Mesenchymal stem cell (in vitro differentiated cells and primary cell): ENCODE results near the gene CNGB1.
"Not testable (repeated sequence)": the region's sequence is repeated elsewhere in the genome, so short reads cannot be mapped to it uniquely, and the experiment has no call there.

Experiments
- DNase-seq: peaks from one replicate; pipeline ENCODE4 v3.0.0-alpha.2; 2013
- H2AFZ ChIP-seq: one replicate; pipeline ENCODE4 v1.6.1; 2013; ENCODE audit warnings: low read depth, mild to moderate bottlenecking, control low read depth, inconsistent platforms, low read length, moderate library complexity
- H2AK5ac ChIP-seq: 2 replicates; pipeline ENCODE4 v1.6.1; 2013; ENCODE audit warnings: low read length, moderate library complexity, mild to moderate bottlenecking, inconsistent platforms; ENCODE audit not compliant: severe bottlenecking
- H2BK120ac ChIP-seq: one replicate; pipeline ENCODE4 v1.6.1; 2013; ENCODE audit warnings: low read depth, mild to moderate bottlenecking, inconsistent platforms, low read length, moderate library complexity
- H2BK12ac ChIP-seq, 2 experiments: one replicate each; pipeline ENCODE4 v1.6.1; 2013; ENCODE audit warnings: inconsistent platforms in 2 of 2, low read length in 2 of 2, mild to moderate bottlenecking in 2 of 2, moderate library complexity in 2 of 2, control low read depth in 1 of 2
- H2BK15ac ChIP-seq: one replicate; pipeline ENCODE4 v1.6.1; 2013; ENCODE audit warnings: mild to moderate bottlenecking, low read depth, inconsistent platforms; ENCODE audit not compliant: poor library complexity, severe bottlenecking
- H2BK5ac ChIP-seq: 2 replicates; pipeline ENCODE4 v1.6.1; 2013; ENCODE audit warnings: low read depth, mild to moderate bottlenecking, low read length, control low read depth, inconsistent platforms; ENCODE audit not compliant: poor library complexity, severe bottlenecking
- H3K14ac ChIP-seq, 2 experiments: one replicate each; pipeline ENCODE4 v1.6.1; 2013; ENCODE audit warnings: inconsistent platforms in 2 of 2, low read length in 2 of 2, control low read depth in 1 of 2, mild to moderate bottlenecking in 1 of 2, moderate library complexity in 1 of 2
- H3K18ac ChIP-seq, 2 experiments: one replicate each; pipeline ENCODE4 v1.6.1; 2013; ENCODE audit warnings: inconsistent platforms in 2 of 2, low read length in 2 of 2, control low read depth in 1 of 2, low read depth in 1 of 2, mild to moderate bottlenecking in 1 of 2
- H3K23ac ChIP-seq, 2 experiments: one replicate each; pipeline ENCODE4 v1.6.1; 2013; ENCODE audit warnings: inconsistent platforms in 2 of 2, low read length in 2 of 2, mild to moderate bottlenecking in 2 of 2, moderate library complexity in 2 of 2, control low read depth in 1 of 2
- H3K27ac ChIP-seq: 2 replicates; pipeline ENCODE4 v1.5.1; 2013; ENCODE audit warnings: mild to moderate bottlenecking, moderate library complexity, low read length, control low read depth, inconsistent platforms; ENCODE audit not compliant: poor library complexity, severe bottlenecking
- H3K27me3 ChIP-seq, 2 experiments: 2 replicates each; pipeline versions ENCODE4 v1.6.1 to v1.7.0; 2013; ENCODE audit warnings: low read length in 2 of 2, mild to moderate bottlenecking in 2 of 2, moderate library complexity in 2 of 2, control low read depth in 1 of 2, inconsistent platforms in 1 of 2; ENCODE audit not compliant: control insufficient read depth in 1 of 2, insufficient read depth in 1 of 2
- H3K36me3 ChIP-seq, 2 experiments: 2 replicates each; pipeline versions ENCODE4 v1.6.1 to v1.7.0; 2013; ENCODE audit warnings: low read length in 2 of 2, control low read depth in 1 of 2, inconsistent platforms in 1 of 2, low read depth in 1 of 2, mild to moderate bottlenecking in 1 of 2; ENCODE audit not compliant: insufficient read depth in 2 of 2, control insufficient read depth in 1 of 2
- H3K4ac ChIP-seq, 2 experiments: one replicate each; pipeline ENCODE4 v1.6.1; 2013; ENCODE audit warnings: inconsistent platforms in 2 of 2, low read length in 2 of 2, mild to moderate bottlenecking in 2 of 2, moderate library complexity in 2 of 2, control low read depth in 1 of 2, low read depth in 1 of 2
- H3K4me1 ChIP-seq: 2 replicates; pipeline ENCODE4 v1.6.1; 2013; ENCODE audit warnings: low read depth, low read length, control low read depth; ENCODE audit not compliant: control insufficient read depth, insufficient read depth
- H3K4me2 ChIP-seq: 2 replicates; pipeline ENCODE4 v1.6.1; 2013; ENCODE audit warnings: low read length, mild to moderate bottlenecking, inconsistent platforms; ENCODE audit not compliant: poor library complexity, severe bottlenecking
- H3K4me3 ChIP-seq, 2 experiments: 2 replicates each; pipeline versions ENCODE4 v1.5.1 to v1.7.0; 2013; ENCODE audit warnings: low read length in 2 of 2, mild to moderate bottlenecking in 2 of 2, control low read depth in 1 of 2, low read depth in 1 of 2; ENCODE audit not compliant: insufficient read depth in 1 of 2
- H3K79me1 ChIP-seq: replicated peaks from 2 replicates; pipeline ENCODE4 v1.6.1; 2013; ENCODE audit warnings: mild to moderate bottlenecking, control low read depth, low read length, inconsistent platforms; ENCODE audit not compliant: poor library complexity, severe bottlenecking
- H3K9ac ChIP-seq: 2 replicates; pipeline ENCODE4 v1.7.0; 2013; ENCODE audit warnings: mild to moderate bottlenecking, low read length, moderate library complexity
- H3K9me3 ChIP-seq: 2 replicates; pipeline ENCODE4 v1.7.0; 2013; ENCODE audit warnings: mild to moderate bottlenecking, low read length; ENCODE audit not compliant: control insufficient read depth
- H4K8ac ChIP-seq: one replicate; pipeline ENCODE4 v1.6.1; 2013; ENCODE audit warnings: inconsistent platforms, mild to moderate bottlenecking, low read length, moderate library complexity
- H4K91ac ChIP-seq: one replicate; pipeline ENCODE4 v1.6.1; 2013; ENCODE audit warnings: mild to moderate bottlenecking, low read length, inconsistent platforms
- WGBS: methylation state at CpG from one replicate; pipeline ENCODE4 v1.1.7; 2013; ENCODE audit warnings: mixed read lengths; 5-methylcytosine and 5-hydroxymethylcytosine counted together

The CNGB1 gene

GRCh38 chr16:57872764-57873163 lies 98.2 kb downstream of the CNGB1 start:
- not testable (repeated sequence) for H2BK12ac ChIP-seq, H3K9me3 ChIP-seq, H3K36me3 ChIP-seq, H2BK5ac ChIP-seq, H3K4me3 ChIP-seq, H3K79me1 ChIP-seq, H2AK5ac ChIP-seq, H2AFZ ChIP-seq, H4K8ac ChIP-seq, H3K18ac ChIP-seq, H3K14ac ChIP-seq, H3K27ac ChIP-seq, H3K23ac ChIP-seq, H3K4ac ChIP-seq, H4K91ac ChIP-seq, H3K9ac ChIP-seq, H2BK120ac ChIP-seq, DNase-seq, H2BK15ac ChIP-seq, H3K4me1 ChIP-seq, H3K4me2 ChIP-seq
- 93% methylated on average over 12 of the region's 12 CpGs for WGBS
- H3K27me3 ChIP-seq, result peaks cover 0 to 23% of the 10 kb centered on the region in 2 experiments

DNA sequence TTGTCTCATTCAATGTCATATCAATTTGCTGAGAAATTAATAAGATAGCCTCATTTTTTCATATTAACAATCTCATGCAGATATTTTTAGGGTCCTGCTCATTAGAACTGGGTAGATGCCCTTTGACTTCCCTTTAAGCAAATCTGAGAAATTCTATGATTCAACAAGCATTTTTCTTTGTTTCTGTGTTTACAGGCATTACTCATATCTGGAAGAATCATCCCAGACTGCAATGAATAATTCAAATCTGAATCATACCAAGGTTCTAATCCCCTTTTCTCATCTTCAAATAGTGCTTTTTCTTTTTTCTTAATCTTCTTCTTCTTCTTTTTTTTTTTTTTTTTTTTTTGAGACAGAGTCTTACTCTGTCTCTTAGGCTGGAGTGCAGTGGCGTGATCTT lies 99.5 kb downstream of the CNGB1 start:
- 58% methylated on average over 1 of the region's 1 CpG for WGBS
- Histone ChIP-seq H2BK5ac (no peak overlapping the region), H3K4me2 (no peak overlapping the region), H3K27ac (no peak overlapping the region), H2AK5ac (no peak overlapping the region), H2BK120ac (no peak overlapping the region), H4K8ac (no peak overlapping the region), H2BK12ac (no peak overlapping the region), H3K27me3 (peaks cover 0 to 22% of the 10 kb centered on the region in 2 experiments), H3K18ac (no peak overlapping the region), H2AFZ (no peak overlapping the region), H3K9ac (no peak overlapping the region), H3K14ac (no peak overlapping the region), H3K4ac (no peak overlapping the region), H3K23ac (no peak overlapping the region), H4K91ac (no peak overlapping the region), H3K9me3 (no peaks in the 10 kb centered on the region), H3K4me3 (no peak overlapping the region), H2BK15ac (no peak overlapping the region), H3K79me1 (no peaks in the 10 kb centered on the region), H3K4me1 (peaks cover 4% of the 10 kb centered on the region), H3K36me3 (no peaks in the 10 kb centered on the region)
- peak; percentile 43 for DNase-seq

- Histone ChIP-seq H3K9ac (no peak overlapping the region), H3K23ac (no peak overlapping the region), H3K4me1 (peaks cover 4% of the 10 kb centered on the region), H2BK15ac (no peak overlapping the region), H3K4ac (no peak overlapping the region), H4K91ac (no peak overlapping the region), H3K79me1 (no peaks in the 10 kb centered on the region), H2BK12ac (no peak overlapping the region), H3K4me2 (no peak overlapping the region), H2BK120ac (no peak overlapping the region), H3K18ac (no peak overlapping the region), H2BK5ac (no peak overlapping the region), H3K4me3 (no peak overlapping the region), H3K27me3 (peaks cover 0 to 17% of the 10 kb centered on the region in 2 experiments), H3K9me3 (no peaks in the 10 kb centered on the region), H4K8ac (no peak overlapping the region), H3K36me3 (no peaks in the 10 kb centered on the region), H2AFZ (no peak overlapping the region), H3K27ac (no peak overlapping the region), H2AK5ac (no peak overlapping the region), H3K14ac (no peak overlapping the region)
- DNase-seq, result no peak
- WGBS, result 84% methylated on average over 6 of the region's 7 CpGs
Measured at GRCh38 chr16:57870753-57871454, 100.0 kb downstream of the CNGB1 start.

DNA sequence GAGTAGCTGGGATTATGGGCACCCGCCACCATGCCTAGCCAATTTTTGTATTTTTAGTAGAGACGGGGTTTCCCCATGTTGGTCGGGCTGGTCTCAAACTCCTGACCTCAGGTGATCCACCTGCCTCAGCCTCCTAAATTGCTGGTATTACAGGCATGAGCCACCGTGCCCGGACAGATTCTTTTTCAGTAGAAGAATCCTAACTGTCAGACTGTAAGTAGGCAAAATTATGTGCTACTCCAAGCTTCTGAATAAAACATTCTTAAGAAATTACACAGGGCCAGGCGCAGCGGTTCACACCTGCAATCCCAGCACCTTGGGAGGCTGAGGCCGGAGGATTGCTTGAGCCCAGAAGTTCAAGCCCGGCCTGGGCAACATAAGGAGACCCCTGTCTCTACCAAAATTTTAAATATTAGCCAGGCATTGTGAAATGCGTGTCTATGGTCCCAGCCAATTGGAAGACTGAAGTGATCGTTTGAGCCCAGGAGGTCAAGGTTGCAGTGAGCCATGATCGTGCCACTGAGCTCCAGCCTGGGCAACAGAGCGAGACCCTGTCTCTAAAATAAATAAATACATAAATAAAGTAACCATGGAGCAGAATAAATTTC lies 101.9 kb downstream of the CNGB1 start:
- H3K9me3 ChIP-seq, result no peaks in the 10 kb centered on the region
- peaks cover 0 to 10% of the 10 kb centered on the region in 2 experiments for H3K27me3 ChIP-seq
- DNase-seq, result no peak
- WGBS, result 97% methylated on average over 11 of the region's 13 CpGs
- no peak overlapping the region for H3K14ac ChIP-seq
- H3K4me2 ChIP-seq, result no peak overlapping the region
- no peak overlapping the region for H4K8ac ChIP-seq
- H3K79me1 ChIP-seq, result no peaks in the 10 kb centered on the region
- no peaks in the 10 kb centered on the region for H3K36me3 ChIP-seq
- no peak overlapping the region for H4K91ac ChIP-seq
- H2BK5ac ChIP-seq, result no peak overlapping the region
- H3K18ac ChIP-seq, result no peak overlapping the region
- no peak overlapping the region for H2AK5ac ChIP-seq
- no peak overlapping the region for H3K4ac ChIP-seq
- no peak overlapping the region for H3K27ac ChIP-seq
- no peak overlapping the region for H3K9ac ChIP-seq
- no peak overlapping the region for H2BK15ac ChIP-seq
- H3K4me1 ChIP-seq, result peaks cover 4% of the 10 kb centered on the region
- H2BK120ac ChIP-seq, result no peak overlapping the region
- H2BK12ac ChIP-seq, result no peak overlapping the region
- H2AFZ ChIP-seq, result no peak overlapping the region
- H3K4me3 ChIP-seq, result no peak overlapping the region
- H3K23ac ChIP-seq, result no peak overlapping the region
